HL-60/S4 (cell line): Measurements from ENCODE around the gene MYO15A.

Source experiments
- in situ Hi-C: fragments of 300-500 bp; cut with MboI; formaldehyde crosslinking; loops from 2 replicates; pipeline ENCODE4 v1.14.3; 2022; ENCODE audit warnings: low sequenced_read_pairs

Gene MYO15A

DNA sequence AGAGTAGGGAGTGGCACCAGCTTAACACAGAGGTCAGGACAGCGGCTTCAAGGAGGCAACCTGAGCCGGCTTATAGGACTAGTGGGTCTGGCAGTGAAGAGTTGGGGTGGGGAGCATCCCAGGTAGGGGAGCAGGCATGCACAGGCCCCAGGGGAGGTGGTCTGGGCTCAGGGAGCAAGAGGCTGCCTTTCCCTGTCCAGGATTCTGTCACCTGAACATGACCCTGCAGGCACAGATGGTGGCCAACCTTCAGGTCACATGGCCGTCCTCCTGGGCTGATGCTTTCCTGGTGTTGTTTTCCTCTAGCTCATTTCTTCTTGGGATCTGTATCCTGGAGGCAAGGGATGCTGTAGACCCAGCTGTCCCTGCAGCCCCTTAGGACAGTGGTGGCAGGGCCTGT, 3.5 kb upstream of the MYO15A start:
- in situ Hi-C loops, result no loop called here

DNA sequence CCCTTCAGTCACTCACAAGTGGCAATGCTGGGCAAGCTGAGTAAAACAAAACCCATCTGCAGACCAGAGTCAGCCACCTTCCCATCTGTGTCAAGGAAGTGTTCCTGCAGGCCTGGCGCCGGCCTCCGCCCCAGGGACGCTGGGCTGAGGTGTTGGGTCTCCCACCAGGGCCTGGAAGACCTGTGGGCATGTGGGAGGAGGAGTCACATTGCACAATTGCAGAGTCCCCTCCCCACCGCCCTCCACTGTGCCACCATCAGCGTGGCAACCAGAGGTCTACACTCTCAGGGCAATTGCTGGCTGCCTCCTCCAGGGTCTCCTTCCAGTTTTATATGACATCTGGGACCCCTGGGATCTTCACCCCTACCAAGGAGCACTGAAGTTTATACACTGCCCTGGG, 3.0 kb upstream of the MYO15A start:
- in situ Hi-C loops, result no loop called here

DNA sequence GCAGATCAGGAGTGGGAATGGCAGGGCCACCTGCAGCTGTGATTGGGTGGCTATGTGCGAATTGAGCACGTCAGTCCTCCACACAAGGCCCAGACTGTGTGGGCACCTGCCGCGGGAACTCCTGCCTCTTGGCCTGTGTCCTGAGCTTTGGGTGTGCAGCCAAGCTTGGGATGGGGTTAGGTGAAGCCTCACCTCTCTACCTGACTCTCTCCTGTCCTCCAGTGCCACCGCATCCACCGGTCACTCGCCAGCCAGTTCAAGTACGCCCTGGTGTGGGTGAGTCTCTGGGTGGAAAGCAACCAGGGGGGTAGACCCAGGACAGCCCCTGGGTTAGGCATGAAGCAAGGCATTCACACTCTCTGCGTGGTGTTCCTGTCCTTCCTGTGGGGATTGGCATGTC, 2.3 kb upstream of the MYO15A start:
- in situ Hi-C loops, result no loop called here

DNA sequence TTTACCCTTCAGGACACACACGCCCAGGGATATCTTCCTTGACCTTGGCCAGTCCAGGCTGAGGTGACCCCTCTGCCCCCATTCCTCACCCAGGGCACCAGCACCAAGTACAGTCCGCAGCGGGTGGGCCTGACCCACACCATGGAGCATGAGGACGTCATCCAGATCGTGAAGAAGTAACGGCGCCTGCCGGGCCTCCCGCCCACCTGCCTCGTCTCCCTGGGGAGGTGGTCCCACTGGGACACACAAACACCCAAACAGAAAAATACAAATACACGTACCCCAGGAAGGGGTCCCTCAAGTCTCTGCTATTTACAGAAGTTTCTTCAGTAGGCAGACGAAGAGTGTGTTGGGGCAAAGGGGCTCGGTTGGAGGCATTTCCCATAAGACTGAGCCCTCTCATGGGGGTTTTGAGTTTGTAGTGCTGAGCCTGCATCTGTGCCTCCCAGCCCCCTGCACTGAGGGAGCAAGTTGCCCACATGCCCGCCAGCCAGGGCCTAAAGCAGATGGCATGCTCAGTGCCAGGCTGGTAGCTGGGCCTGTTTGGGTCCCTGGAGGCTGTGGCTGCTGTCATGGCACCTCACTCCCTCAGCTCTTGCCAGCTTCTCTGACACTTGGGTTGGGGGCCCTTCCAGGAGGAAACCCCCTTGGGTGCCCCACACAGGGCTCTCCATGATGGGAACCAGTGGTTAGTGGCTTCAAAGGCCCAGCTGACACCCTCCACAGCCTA, 1.3 kb upstream of the MYO15A start:
- in situ Hi-C loops, result no loop called here

DNA sequence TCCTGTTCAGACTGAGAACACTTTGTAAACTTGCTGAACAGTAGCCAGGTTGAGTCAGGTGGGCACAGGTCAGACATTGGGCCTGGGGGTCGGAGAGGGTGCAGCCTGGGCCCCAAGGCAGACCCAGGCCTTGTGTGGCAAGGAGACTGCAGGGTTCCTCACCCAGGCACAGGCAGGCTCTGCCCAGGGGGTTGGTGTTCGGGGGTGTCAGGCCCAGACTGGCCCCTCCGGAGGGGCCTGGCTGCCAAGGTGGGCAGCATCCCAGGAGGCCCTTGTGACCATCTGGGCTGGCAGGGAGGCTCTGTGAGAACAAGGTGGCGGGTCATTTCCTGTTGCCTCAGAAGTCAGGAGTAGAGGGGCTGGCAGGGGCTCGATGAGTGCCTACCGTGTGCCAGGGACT, 585 bp upstream of the MYO15A start:
- in situ Hi-C loops, result no loop called here

DNA sequence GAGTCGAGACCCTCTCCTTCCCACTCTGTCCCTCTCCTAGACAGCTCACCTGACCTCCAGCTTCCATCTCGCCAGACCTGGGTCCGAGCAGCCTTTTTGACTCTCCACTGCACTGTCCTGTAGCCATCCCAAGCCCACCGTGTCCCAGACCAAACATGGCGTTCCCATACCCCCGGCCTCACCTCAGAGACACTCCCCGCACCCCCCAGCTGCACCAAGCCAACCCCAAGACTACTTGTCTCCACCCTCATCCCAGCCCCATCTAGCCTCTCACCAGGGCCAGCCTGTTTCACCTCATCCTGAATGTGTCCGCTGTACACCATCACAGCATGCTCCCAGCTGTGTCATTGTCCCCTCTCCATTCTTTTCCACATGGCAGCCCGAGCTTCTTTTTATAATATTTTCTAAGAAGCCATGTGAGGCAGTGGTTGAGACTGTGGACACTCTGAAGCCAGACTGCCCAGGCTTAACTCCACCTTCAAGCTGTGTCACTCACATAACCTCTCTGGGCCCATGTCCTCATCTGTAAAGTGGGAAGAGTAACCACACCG, 1.5 kb downstream of the MYO15A start:
- in situ Hi-C loops, result no loop called here

DNA sequence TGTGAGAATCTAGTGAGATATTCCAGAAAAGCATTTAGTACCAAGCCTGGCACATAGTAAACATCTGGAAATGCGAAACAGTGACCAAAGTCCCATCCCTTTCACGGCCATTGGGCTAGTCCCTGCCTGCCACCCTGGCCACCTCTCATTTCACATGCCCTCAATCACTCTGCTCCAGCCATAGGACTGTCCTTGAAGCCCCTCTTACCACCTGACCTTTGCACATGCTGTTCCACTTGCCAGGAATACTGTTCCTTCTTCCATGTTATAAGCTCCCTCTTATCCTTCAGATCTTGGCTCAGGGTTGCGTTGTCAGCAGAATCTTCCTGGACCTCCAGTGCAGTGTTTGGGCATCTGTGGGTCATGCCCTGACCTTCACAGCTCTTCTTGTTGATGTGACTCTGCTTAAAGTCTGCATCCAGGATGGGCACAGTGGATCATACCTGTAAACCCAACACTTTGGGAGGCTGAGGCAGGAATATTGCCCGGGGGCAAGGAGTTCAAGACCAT, 2.1 kb downstream of the MYO15A start:
- in situ Hi-C loops, result no loop called here

DNA sequence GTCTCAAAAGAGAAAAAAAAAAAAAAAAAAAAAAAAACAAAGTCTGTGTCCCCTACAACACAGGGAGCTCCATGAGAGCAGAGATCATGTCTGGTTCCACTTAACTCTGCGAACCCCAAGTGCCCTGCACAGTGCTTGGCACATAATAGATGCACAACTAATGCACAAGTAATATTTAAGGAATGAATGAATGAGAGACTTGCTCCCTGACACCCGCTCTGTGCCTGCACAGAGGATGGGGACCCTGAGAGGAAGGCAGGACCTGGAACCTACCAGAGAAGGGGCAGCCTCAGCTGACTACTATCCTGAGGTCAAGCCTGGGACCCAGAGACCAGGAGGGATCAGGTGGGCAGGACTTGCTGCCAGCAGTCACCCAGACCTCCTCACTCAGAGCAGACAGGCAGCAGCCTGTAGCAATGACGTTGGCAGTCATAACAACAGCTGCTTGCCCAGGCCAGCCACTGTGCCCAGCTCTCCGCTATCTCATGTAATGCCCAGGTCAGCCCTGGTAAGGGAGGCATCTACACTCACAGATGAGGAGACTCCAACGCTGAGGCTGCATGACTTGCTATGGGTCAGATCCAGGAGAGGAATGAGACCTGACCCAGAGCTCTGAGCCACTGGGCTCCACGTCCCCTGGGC, 2.9 kb downstream of the MYO15A start:
- in situ Hi-C loops, result no loop called here

DNA sequence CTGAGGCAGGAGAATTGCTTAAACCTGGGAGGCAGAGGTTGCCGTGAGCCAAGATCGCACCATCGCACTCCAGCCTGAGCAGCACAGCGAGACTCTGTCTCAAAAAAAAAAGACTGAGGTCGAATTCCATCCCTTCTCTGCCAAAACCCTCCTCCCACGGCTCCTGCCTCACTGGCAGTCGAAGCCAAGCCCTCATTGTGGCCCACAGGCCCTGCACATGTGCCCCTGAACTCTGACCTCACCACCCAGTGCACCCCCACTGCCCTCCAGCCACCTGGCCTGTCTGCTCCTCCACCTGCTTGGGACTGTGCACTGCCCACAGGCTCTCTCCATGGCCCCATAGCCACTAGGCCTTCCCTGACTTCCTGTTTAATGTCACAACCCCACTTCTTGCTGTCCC, 7.0 kb downstream of the MYO15A start:
- in situ Hi-C loops, result no loop called here

DNA sequence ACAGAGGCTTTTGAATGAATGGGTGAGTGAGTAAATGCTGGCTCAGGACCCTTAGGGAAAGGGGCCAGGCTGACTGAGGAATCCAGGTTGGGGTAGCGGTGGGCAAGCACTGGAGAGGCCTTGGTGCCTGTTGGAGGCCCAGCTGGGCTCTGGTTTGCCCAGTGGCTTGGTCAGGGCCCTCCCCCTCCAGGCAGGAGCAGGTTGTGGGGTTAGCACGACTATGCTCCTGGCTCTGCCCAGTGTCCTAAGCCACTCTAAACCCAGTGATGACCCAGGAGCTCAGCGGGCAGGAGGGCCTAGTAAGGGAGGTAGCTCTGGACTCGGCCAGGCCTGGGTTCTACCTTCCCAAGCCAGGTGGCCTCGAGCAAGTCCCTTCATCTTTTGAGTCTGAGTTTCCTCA, 7.5 kb downstream of the MYO15A start:
- in situ Hi-C loops, result no loop called here

DNA sequence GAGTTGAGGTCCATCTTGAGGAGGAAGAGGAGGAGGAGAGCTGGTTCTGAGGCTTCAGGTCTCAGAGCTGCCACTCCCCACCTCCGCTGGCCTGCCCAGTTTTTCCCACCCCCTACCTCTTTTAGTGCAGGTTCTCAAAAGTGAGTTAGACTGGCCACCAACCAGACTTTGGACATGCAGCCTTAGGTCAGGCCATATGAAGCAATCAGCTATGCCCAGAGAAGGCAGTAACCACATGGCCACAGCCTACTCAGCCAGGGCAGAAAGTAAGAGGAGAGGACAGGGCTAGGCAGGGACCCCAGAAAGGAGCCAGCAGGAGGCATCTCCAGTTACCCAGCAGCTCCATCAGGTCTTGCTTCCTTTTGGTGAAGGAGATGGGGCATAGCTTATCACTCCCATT, 9.0 kb downstream of the MYO15A start:
- in situ Hi-C loops, result no loop called here

DNA sequence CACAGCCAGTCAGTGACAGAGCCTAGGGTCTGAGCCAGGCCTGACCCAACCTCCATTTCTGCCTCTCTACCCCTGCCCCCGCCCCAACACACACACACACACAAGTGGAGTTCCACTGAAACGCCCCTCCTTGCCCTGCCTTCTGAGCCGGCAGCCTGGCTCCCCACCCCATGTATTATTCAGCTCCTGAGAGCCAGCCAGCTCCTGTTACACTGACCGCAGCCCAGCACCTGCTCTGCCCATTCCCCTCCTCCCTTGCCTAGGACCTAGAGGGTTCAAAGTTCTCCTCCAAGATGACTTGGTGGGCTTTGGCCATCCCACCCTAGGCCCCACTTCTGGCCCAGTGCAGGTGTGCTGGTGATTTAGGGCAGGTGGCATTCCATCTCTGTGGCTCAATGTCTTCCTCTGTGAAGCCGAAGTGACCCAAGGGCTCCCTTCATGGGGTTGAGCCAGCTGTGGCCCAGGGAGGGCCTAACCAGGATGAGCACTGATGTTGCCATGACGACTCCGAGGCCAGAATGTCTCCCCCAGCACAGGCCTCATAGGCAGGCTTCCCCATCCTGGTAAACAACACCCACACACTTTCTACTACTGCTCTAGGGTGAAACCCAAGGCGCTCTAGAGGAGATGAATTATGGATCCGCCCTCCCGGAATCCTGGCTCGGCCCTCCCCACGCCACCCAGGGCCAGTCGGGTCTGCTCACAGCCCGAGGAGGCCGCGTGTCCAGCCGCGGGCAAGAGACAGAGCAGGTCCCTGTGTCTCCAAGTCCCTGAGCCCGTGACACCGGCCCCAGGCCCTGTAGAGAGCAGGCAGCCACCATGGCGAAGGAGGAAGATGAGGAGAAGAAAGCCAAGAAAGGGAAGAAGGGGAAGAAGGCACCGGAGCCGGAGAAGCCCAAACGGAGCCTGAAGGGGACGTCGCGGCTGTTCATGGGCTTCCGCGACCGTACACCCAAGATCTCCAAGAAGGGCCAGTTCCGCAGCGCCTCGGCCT, 9.7 kb downstream of the MYO15A start:
- in situ Hi-C loops, result no loop called here

DNA sequence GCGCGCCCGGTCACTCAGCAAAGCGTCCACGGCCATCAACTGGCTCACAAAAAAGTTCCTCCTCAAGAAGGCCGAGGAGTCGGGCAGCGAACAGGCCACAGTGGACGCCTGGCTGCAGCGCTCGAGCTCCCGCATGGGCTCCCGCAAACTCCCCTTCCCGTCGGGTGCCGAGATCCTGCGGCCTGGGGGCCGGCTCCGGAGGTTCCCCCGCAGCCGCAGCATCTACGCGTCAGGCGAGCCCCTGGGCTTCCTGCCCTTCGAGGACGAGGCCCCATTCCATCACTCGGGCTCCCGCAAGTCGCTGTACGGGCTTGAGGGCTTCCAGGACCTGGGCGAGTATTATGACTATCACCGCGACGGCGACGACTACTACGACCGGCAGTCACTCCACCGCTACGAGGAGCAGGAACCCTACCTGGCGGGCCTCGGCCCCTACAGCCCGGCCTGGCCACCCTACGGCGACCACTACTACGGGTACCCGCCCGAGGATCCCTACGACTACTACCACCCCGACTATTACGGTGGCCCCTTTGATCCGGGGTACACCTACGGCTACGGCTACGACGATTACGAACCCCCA, 10.7 kb downstream of the MYO15A start:
- in situ Hi-C loops, result no loop called here

DNA sequence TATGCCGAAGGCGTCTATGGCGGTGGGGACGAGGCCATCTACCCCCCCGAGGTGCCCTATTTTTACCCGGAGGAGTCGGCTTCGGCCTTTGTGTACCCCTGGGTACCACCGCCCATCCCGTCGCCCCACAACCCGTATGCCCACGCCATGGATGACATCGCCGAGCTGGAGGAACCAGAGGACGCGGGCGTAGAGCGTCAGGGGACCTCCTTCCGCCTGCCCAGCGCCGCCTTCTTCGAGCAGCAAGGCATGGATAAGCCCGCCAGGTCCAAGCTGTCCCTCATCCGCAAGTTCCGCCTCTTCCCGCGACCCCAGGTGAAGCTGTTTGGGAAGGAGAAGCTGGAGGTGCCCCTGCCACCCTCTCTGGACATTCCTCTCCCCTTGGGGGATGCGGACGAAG, 11.4 kb downstream of the MYO15A start:
- in situ Hi-C loops, result no loop called here

DNA sequence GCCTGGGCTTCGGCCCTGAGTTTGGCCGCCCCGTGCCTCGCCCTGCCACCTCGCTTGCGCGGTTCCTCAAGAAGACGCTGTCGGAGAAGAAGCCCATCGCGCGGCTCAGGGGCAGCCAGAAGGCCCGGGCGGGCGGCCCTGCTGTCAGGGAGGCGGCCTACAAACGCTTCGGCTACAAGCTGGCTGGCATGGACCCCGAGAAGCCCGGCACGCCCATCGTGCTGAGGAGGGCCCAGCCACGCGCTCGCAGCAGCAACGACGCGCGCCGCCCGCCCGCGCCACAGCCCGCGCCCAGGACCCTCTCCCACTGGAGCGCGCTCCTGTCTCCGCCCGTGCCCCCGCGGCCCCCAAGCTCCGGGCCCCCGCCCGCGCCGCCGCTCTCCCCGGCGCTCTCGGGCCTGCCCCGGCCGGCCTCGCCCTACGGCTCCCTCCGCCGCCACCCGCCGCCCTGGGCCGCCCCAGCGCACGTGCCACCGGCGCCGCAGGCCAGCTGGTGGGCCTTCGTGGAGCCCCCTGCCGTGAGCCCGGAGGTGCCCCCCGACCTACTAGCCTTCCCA, 12.0 kb downstream of the MYO15A start:
- in situ Hi-C loops, result no loop called here

DNA sequence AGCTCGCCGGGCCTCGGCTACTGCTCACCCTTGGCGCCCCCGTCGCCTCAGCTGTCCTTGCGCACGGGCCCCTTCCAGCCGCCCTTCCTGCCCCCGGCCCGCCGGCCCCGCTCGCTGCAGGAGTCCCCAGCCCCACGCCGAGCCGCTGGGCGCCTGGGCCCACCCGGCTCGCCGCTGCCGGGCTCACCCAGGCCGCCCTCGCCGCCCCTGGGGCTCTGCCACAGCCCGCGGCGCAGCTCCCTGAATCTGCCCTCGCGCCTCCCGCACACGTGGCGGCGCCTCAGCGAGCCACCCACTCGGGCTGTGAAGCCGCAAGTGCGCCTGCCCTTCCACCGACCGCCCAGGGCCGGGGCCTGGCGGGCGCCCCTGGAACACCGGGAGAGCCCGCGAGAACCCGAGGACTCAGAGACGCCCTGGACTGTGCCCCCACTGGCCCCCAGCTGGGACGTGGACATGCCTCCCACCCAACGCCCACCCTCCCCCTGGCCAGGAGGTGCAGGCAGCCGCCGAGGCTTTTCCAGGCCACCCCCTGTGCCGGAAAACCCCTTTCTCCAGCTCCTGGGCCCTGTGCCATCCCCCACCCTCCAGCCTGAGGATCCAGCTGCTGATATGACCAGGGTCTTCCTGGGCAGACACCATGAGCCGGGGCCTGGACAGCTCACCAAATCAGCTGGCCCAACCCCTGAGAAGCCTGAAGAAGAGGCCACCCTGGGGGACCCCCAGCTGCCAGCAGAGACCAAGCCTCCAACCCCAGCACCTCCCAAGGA, 12.8 kb downstream of the MYO15A start:
- in situ Hi-C loops, result no loop called here

DNA sequence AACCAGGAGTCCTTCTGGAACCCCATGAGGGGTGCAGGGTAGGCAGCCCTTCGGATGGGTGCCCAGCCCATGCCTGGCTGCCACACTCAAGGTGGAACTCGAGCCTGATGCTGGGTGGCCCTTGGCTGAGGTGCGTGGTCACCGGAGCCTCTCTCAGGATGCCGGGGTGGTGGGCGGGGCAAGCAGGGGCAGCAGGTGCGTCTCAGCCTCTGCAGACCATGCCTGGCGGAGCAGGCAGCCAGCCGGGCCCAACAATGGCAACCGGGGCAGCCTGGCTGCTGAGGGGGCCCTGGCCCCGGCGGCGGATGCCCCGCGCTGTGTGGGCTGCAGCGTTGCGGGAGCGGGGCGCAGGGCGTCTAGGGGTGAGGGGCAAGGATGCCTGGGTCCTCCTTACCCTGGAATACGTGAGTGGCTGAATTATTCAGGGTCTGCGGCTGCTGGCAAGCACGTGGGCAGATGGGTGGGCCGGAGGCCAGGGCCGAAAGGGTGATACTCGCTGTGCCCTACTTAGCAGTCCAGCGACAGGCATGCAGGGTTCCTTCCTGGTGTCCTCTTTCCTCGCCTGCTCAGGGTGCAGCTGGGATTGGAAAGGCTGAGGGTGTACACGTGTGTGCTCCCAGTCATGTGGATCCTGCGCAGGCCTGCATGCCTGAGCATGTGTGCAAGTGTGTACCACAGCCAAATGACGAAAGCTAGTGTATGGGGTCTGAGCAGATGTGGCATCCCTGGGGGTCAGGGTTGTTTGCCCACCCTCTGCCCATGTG, 14.6 kb downstream of the MYO15A start:
- in situ Hi-C loops, result no loop called here

DNA sequence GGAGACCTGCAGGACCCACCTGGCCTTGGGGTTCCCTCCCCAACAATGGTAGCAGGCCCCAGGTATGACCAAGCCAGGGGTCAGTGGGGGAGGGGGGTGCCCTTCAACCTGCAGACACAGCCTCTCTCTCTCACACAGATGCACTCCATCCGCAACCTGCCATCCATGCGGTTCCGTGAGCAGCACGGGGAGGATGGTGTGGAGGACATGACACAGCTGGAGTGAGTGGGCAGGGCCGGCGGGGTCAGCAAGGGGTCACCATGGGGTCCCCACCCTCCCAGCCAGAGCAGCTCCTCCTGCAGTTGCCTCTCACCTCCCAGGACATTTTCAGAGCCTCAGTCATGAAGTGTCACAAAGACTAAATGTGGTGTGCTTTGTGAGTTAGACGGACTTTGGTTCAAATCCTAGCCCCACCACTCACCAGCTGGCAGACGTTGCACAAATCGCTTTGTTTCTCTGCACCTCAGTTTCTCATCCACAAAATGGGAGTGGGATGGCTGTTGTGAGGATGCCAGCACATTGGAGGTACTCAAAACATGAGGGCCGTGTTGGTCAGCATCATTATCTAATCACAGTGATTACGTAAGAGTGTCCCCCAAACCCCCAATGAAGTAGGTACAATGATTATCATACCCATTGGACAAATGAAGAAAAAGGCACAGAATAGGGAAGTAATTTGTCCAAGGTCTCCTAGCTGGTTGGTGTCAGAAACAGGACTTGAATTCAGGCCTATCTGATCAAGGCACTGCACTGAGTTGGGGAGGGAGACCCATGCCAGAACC, 16.0 kb downstream of the MYO15A start:
- in situ Hi-C loops, result no loop called here
